ENCODE results near the gene TMEFF2. TPM values are rescaled to one million over a fixed set of nuclear protein-coding genes. Genes with fewer than 3 reads are reported as not detected.

The TMEFF2 gene
- total and polyA plus RNA-seq, 10 of the 15 experiments (the other 5 are each of a cell fraction or from before 2014, with no cell fraction given) = not detected

DNA sequence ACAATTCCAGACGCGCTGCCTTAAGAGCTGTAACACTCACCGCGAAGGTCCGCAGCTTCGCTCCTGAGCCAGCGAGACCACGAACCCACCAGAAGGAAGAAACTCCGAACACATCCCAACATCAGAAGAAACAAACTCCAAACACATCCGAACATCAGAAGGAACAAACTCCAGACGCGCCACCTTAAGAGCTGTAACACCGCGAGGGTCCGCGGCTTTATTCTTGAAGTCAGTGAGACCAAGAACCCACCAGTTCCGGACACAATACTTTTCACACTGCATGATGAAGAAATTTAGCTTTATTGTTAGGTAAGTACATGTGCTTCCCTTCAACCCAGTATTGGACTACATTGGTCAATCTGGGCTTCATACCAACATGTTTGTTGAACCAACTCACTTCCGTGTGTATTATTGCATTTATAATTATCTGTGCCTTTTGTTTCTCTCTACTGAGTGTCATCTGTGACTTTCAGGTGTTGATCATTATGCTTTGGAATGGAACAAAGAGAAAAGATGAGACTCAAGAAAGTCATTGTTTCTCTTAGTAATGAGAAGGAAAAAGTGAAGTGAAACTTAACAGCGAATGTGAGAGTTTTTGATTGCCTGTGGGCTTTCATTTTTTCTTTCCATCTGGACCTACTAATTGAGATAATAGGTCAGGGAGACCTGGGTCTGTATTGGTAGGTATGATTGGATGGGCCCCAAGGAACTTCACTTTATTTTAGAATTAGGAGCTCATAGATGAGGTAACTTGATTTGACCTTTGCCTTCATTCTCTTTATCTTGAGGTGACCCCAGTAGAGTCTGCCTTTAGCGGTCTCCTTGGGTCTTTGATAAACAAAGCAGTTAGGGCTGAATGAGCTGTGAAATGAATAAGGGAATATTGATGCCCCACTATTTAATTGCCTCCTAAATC lies 271.7 kb downstream of the TMEFF2 start (continued):
- TF ChIP-seq POLR2AphosphoS5 (IDR thresholded peaks at IDR 0.05; ENCODE audit: low read length) (no peak), MXI1 (IDR thresholded peaks at IDR 0.05; ENCODE audit: low read depth, low read length) (no peak), BACH1 (IDR thresholded peaks at IDR 0.05; ENCODE audit: borderline replicate concordance) (peak; percentile 97), SREBF2 (IDR thresholded peaks at IDR 0.05; ENCODE audit: low read length) (no peak), ZNF24 (IDR thresholded peaks at IDR 0.05) (peak; percentile 96), NFYA (IDR thresholded peaks at IDR 0.05; ENCODE audit: borderline replicate concordance, low read depth, low read length) (no peak), TCF3 (IDR thresholded peaks at IDR 0.05; ENCODE audit: borderline replicate concordance, insufficient read depth, low read depth, low read length) (no peak), EP300 (IDR thresholded peaks at IDR 0.05; ENCODE audit: borderline replicate concordance in 1 of 2, control insufficient read depth in 1 of 2, low read depth in 2 of 2, low read length in 2 of 2) (peak; percentile 90 to 98), BRCA1 (IDR thresholded peaks at IDR 0.05; ENCODE audit: low read depth, low read length) (no peak), RAD21 (IDR thresholded peaks at IDR 0.05; ENCODE audit: insufficient read depth, low read depth, low read length) (no peak), IKZF1 (conservative IDR thresholded peaks at IDR 0.05) (peak; percentile 82), TBL1XR1 (IDR thresholded peaks at IDR 0.05; ENCODE audit: low read depth, low read length) (peak; percentile 72; the same call in 1 of the 2 replicates), SPI1 (IDR thresholded peaks at IDR 0.05; ENCODE audit: borderline replicate concordance, insufficient read depth, low read depth, low read length) (peak; percentile 94), SUPT20H (IDR thresholded peaks at IDR 0.05; ENCODE audit: borderline replicate concordance, control insufficient read depth, low read depth, low read length) (no peak), CBX5 (IDR thresholded peaks at IDR 0.05; ENCODE audit: low read depth) (0 out of 2 replicates have a peak, but pooled peaks have one; percentile 54), NR2C2 (IDR thresholded peaks at IDR 0.05; ENCODE audit: borderline replicate concordance, control insufficient read depth, insufficient read length, low read depth) (no peak), PAX5 (IDR thresholded peaks at IDR 0.05; ENCODE audit: borderline replicate concordance, low read depth, low read length) (no peak), PML (IDR thresholded peaks at IDR 0.05; ENCODE audit: low read length) (no peak), CREB1 (IDR thresholded peaks at IDR 0.05; ENCODE audit: low read depth) (no peak), IKZF2 (IDR thresholded peaks at IDR 0.05) (peak; percentile 95), EZH2 (IDR thresholded peaks at IDR 0.05; ENCODE audit: borderline replicate concordance, control insufficient read depth, low read depth, low read length) (no peak), JUND (IDR thresholded peaks at IDR 0.05; ENCODE audit: low read depth, low read length) (no peak), IRF4 (IDR thresholded peaks at IDR 0.05; ENCODE audit: low read depth, low read length) (peak; percentile 71), KDM1A (IDR thresholded peaks at IDR 0.05; ENCODE audit: borderline replicate concordance) (no peak)
- TF ChIP-seq, protein P1, sequence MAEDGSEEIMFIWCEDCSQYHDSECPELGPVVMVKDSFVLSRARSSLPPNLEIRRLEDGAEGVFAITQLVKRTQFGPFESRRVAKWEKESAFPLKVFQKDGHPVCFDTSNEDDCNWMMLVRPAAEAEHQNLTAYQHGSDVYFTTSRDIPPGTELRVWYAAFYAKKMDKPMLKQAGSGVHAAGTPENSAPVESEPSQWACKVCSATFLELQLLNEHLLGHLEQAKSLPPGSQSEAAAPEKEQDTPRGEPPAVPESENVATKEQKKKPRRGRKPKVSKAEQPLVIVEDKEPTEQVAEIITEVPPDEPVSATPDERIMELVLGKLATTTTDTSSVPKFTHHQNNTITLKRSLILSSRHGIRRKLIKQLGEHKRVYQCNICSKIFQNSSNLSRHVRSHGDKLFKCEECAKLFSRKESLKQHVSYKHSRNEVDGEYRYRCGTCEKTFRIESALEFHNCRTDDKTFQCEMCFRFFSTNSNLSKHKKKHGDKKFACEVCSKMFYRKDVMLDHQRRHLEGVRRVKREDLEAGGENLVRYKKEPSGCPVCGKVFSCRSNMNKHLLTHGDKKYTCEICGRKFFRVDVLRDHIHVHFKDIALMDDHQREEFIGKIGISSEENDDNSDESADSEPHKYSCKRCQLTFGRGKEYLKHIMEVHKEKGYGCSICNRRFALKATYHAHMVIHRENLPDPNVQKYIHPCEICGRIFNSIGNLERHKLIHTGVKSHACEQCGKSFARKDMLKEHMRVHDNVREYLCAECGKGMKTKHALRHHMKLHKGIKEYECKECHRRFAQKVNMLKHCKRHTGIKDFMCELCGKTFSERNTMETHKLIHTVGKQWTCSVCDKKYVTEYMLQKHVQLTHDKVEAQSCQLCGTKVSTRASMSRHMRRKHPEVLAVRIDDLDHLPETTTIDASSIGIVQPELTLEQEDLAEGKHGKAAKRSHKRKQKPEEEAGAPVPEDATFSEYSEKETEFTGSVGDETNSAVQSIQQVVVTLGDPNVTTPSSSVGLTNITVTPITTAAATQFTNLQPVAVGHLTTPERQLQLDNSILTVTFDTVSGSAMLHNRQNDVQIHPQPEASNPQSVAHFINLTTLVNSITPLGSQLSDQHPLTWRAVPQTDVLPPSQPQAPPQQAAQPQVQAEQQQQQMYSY (CRISPR knock-in tag; IDR thresholded peaks at IDR 0.05) = no peak
- TF ChIP-seq, protein P2, sequence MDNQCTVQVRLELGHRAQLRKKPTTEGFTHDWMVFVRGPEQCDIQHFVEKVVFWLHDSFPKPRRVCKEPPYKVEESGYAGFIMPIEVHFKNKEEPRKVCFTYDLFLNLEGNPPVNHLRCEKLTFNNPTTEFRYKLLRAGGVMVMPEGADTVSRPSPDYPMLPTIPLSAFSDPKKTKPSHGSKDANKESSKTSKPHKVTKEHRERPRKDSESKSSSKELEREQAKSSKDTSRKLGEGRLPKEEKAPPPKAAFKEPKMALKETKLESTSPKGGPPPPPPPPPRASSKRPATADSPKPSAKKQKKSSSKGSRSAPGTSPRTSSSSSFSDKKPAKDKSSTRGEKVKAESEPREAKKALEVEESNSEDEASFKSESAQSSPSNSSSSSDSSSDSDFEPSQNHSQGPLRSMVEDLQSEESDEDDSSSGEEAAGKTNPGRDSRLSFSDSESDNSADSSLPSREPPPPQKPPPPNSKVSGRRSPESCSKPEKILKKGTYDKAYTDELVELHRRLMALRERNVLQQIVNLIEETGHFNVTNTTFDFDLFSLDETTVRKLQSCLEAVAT (IDR thresholded peaks at IDR 0.05) = peak; percentile 90
